ENCODE measurements around the gene CCDC80.

The CCDC80 gene

GRCh38 chr3:112656043-112656442 is 15.1 kb upstream of the CCDC80 start:
- no peak for DNase-seq

- no peak for DNase-seq
Observed at GRCh38 chr3:112654979-112655378, 14.0 kb upstream of the CCDC80 start.

DNA sequence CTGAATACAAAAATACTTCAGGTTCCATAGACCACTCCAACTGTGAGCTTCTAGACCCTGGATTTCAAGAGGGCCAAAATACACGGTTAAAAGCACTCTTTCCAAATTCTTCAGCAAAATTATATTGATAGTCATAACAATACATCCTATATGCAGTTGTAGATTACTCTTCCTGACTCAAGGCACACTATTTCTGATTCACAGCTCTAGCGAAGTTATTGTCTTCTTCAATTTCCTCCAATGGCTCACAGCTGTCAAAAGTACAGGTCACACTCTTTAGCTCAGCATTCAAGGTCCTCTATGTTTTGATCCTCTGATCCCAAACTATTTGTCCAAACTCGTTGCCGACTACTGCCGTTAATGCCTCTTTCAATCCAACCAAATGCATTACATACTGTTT is 13.5 kb upstream of the CCDC80 start:
- no peak for DNase-seq

DNA sequence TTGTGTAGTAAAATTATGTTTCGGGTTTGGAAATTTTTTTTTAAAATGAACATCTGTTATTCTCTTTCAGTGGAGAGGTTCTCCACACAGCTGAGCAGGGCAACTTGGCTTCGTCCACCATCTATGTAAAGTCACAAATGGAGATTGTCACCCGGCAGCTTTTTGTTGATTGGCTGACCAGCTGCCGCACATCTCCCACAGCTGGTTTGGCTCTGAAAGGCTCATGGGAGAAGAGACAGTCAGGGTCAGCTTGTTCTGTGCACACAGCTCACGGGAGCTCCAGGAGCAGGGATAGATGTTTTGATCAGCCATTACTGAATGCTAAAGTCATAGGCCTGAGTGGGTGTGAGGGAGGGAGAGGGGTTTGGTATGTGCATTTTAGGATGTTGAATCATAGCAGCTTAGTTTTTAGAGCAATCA is 12.9 kb upstream of the CCDC80 start:
- DNase-seq, result no peak

GRCh38 chr3:112653209-112653871 is 12.4 kb upstream of the CCDC80 start:
- DNase-seq, result no peak

DNA sequence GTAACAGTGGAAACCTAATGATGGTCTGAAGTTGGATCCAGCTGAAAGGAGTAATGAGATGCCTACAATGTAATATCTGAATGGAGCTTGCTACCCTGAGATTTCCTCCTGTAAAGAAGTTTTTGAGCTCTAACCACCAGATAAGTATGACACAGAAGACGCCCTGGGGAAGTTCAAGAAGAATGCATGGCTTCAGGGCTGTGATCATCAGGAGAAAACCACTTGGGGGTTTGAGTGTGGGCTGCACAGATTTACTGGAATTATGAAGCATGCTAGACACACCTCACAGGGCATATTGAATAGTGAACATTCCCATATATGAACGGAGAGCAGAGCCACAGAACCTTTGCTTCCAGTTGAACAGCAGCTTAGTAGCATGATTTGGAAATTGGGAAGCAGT is 10.6 kb upstream of the CCDC80 start:
- DNase-seq, result no peak

- no peak for DNase-seq
Observed at GRCh38 chr3:112651071-112651470, 10.1 kb upstream of the CCDC80 start.

- no peak for DNase-seq
Observed at GRCh38 chr3:112650482-112650881, 9.5 kb upstream of the CCDC80 start.

DNA sequence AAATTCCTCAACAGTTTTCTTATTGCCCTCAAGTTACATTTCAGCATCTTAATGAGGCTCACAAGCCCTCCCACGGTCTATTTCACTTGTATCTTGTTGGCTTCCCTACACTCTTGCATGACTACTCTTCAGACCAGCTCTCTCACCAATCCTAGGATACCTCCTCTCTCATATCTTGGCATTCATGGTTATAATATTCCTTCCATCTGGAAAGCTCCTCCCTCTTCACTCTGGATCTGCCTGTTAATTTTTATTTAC is 8.5 kb upstream of the CCDC80 start:
- no peak for DNase-seq

- no peak for DNase-seq
Observed at GRCh38 chr3:112647122-112647521, 6.2 kb upstream of the CCDC80 start.

DNA sequence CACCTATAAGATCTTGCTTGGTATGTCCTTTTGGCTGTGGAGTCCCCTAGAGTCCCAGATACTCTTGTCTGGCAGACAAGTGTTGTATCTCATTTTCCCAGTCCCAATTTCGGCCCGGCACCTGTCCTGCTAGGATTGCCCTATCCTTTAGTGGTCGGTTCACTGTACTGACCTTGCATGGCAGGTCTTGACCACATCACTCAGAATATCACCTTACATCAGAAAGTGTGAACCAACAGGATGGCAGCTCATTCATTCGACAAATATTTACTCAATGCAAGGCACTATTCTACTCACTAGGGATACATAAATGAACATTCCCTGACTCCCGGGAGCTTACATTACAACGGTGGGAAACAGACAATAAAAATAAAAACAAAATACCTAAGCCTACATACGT is 5.7 kb upstream of the CCDC80 start:
- no peak for DNase-seq

DNA sequence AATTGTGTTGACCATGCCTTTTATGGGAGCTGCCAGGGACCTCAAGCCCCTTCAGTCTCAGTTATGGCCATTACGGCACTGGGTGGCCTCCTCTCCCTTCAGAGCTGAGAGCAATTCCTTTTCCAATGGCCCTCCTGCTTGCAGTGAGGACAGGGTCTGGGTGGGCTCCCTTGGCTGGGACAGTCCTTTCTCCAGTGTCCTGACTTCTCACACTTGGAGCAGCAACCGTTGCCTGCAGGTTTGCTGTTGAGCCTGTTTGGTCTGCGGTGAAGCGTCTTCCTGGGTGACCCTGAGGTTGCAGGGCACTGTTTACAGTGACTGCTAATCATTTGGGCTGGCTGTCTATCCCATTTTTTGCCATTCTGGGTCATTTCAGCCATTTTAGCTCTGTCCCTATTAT is 3.5 kb upstream of the CCDC80 start:
- DNase-seq, result no peak

DNA sequence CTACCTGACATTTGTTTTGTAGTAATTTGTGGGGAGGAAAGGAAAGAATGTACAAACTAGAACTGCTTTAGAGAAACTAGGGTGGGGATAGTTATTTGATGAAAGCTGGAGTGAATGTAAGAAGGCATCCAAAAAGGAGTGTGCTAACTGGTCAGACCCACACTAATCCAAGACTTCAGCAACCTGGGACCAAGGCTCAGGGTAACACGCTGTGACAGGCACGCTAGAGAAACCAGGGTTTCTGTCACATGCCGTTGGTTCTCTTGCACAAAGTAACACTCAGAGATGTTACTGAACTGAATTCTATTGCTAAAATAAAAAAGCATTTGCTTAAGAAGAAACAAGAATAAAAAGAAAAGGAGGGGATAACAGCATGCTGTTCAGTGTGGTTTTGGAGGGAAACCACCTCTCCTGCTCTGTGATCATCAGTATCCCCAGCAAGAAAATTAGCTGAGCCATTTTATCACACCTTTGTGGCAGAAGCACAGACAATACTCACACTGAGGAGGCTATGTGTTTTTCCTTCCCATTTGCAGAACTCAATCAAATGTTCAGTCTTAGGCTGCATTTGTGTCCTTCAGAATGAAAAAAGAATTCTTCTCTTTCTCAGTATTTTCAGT is 2.8 kb upstream of the CCDC80 start:
- DNase-seq, result no peak

GRCh38 chr3:112642912-112643506 is 2.1 kb upstream of the CCDC80 start:
- peak; percentile 76 for DNase-seq

DNA sequence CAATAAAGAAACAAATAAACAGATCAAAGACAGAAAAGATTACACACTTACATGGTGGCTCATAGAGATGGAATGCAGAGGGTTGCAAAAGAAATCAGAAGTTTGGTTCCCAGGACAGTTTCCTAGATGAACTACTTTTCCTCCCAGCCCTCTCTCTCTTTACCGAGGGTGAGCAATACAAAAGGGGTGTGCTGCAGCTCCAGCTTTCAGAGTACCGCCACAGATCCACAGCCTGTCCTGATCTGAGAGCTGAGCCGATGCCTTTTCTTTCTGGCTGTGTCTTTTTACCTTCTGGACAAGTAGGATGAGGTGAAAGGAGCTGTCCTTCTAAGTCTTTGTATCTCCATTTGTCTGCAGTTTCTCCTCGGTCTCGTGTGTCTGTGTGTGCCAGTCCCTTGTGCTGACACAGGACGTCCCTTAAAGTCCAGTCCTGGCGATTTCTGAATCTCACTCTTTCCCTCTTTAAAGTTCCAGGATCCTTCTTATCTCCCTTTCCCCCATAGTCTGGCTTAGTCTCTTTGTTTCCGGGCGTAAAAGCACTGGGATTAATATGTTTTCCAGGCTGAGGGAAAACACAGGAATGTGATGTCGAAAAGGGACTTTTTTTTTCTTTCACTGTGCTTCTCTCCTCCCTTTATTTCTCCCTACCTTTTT is 540 bp downstream of the CCDC80 start:
- peak; percentile 6 for DNase-seq

DNA sequence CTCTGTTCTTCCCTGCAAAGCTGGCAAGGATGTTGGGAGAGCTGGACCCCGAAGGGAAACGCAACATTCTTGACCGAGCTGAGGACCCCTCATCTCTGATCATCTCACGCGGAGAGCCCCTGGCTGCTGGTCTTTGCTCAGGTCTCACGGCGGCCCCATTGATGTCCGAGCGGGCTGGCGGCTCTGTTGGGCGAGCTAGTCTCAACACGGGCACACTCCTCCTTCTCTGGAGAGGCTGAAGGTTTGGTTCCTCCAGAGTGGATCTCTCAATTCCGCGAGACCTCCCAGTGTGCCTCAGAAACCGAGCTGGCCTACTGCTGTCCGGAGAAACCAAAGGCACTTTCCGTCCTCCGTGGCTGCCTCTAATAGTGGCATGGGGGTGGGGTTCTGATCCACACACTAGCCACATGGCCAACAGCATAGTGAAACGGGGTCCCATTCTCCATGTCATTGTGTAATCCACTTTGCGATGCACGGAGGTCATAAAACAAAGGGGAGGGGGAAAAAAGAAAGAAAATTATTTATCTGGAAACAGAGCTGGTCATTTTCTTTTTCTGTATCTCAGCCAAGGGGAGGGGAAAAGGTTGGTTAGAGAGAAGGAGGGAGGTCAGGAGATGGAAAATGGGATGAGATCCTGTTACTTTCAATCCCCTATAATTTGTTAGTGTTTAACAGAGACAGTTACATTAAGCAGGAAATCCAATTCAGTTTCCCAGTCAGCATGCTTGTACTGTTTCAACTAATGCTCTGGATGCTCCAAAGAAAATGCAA is 1.3 kb downstream of the CCDC80 start:
- no peak for DNase-seq

- no peak for DNase-seq
Observed at GRCh38 chr3:112638327-112639020, 2.5 kb downstream of the CCDC80 start.

GRCh38 chr3:112637700-112638099 is 3.2 kb downstream of the CCDC80 start:
- DNase-seq, result no peak

DNA sequence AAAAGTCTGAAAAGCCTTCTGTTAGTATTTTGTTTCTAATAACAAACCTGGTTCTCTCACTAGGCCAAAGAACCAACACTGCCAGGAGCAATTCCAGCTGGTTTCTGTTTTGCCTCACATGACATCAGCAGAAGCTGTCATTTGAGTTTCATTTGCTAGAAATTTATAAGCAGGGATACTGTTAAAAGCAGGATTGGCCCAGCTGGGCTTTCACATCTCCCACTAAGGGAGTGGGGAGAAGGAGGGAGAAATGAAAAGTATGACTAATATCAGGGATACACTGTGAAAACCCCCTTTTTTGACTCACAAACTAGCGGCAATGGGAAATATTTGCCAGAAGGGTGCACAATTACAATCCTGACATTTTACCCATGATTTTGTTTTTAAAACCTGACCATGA is 5.3 kb downstream of the CCDC80 start:
- no peak for DNase-seq

DNA sequence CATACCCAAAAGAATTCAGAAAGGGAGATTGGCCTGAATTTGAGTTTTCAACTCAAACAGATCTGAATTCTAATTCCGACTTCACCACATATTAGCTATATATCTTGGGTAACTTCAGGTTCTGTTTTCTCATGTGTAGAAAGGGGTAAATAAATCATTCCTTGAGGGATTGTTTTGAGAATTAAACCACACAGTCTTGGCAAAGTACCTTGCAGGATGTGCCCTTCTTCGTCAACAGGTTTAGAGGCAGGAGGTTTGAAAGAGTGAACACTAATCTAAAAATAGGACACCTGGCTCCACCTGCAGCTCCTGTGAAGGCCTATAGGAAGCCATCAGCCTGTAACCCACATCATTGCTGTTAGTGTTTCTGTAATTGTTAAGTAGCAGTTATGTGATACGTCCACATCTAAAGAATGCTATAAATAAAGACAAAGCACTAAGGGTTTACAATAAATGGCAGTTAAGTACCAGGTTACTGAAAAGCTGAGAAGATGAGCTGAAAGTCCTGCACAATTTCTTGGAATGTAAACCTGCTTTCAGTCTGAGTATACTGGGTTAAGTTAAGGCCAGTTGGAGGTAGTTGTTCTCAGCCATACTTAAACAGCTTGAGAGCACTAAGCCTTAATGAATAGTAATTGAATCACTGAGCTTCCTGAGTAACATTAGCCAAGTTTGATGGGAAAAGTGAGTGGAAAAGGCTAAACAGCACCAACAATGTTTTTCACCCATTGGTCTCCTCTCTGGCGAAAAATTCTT is 6.0 kb downstream of the CCDC80 start:
- no peak for DNase-seq

- DNase-seq, result no peak
Observed at GRCh38 chr3:112633757-112634156, 7.2 kb downstream of the CCDC80 start.

- no peak for DNase-seq
Observed at GRCh38 chr3:112633191-112633590, 7.8 kb downstream of the CCDC80 start.
